Measurements from ENCODE around the gene DCTN5.

The DCTN5 gene

DNA sequence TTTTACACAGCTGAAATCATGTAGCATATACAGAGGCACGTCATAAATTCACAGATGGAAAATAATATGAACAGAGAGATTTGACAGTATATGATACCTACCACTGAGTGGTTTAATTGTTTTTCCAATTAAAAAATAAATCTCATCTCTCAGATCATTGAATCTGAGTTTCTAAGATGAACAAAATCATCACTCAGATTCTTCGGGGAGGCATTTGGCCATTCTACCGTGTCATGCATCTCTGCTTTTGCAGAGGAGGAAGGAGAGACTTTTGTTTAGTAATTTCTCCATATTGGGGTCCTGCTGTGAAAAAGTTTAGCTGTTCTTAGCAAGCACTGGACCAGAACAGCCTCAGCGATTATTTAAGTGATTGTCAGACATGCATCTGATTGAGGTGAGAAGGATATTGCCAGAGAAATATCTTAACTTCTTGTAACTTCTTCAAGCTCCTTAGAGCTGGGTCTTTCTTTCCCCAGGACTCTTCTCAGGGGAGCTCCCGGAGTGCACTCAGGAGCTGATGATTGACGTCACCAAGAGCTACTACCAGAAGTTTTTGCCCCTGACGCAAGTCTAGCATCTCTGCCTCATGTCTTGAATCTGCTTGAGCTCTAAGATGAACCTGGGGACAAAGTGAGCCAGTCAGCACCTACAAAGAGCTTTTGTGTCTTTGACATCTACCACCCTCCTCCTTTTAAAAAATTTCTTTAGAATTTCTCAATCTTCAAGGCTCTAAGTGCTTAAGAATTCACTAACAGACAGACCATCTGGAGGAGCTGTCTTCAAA lies 25.5 kb downstream of the DCTN5 start:
- TF ChIP-seq, protein P1, sequence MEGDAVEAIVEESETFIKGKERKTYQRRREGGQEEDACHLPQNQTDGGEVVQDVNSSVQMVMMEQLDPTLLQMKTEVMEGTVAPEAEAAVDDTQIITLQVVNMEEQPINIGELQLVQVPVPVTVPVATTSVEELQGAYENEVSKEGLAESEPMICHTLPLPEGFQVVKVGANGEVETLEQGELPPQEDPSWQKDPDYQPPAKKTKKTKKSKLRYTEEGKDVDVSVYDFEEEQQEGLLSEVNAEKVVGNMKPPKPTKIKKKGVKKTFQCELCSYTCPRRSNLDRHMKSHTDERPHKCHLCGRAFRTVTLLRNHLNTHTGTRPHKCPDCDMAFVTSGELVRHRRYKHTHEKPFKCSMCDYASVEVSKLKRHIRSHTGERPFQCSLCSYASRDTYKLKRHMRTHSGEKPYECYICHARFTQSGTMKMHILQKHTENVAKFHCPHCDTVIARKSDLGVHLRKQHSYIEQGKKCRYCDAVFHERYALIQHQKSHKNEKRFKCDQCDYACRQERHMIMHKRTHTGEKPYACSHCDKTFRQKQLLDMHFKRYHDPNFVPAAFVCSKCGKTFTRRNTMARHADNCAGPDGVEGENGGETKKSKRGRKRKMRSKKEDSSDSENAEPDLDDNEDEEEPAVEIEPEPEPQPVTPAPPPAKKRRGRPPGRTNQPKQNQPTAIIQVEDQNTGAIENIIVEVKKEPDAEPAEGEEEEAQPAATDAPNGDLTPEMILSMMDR (conservative IDR thresholded peaks at IDR 0.05; ENCODE audit: low read depth, low read length), result no peak
- no peak overlapping the region for H3K4me3 ChIP-seq (ENCODE audit: low read length)
- DNase-seq (ENCODE audit: low read depth), result no peak

GRCh38 chr16:23667355-23667659 lies 26.0 kb downstream of the DCTN5 start:
- no peak for DNase-seq (ENCODE audit: low read depth)
- TF ChIP-seq, protein P1 (conservative IDR thresholded peaks at IDR 0.05; ENCODE audit: low read depth, low read length), result no peak
- H3K4me3 ChIP-seq (ENCODE audit: low read length), result no peak overlapping the region

DNA sequence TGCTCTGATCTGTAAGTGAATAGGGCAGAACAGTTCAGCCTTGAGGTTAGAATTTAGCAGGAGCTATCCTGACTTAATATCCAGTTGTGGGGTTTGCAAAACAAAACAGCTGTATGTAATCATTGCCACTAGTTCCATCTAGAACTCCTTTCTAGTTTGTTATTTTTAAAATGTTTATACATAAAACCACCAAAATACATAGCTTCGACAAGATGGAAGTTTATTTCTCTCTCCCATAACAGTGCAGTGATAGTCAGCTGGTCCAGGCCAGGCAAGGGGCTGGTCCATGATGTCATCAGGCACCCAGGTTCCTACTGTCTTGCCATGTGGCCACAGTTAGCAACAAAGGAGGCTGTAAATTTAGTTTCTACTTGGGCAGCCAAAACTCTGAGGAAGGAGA lies 27.0 kb downstream of the DCTN5 start:
- no peak overlapping the region for H3K4me3 ChIP-seq (ENCODE audit: low read length)
- TF ChIP-seq, protein P1 (conservative IDR thresholded peaks at IDR 0.05; ENCODE audit: low read depth, low read length), result no peak
- DNase-seq (ENCODE audit: low read depth), result no peak

- TF ChIP-seq, protein P1 (conservative IDR thresholded peaks at IDR 0.05; ENCODE audit: low read depth, low read length), result no peak
- DNase-seq (ENCODE audit: low read depth), result no peak
- no peak overlapping the region for H3K4me3 ChIP-seq (ENCODE audit: low read length)
Observed at GRCh38 chr16:23668873-23669272, 27.6 kb downstream of the DCTN5 start.

- no peak overlapping the region for H3K4me3 ChIP-seq (ENCODE audit: low read length)
- TF ChIP-seq, protein P1 (conservative IDR thresholded peaks at IDR 0.05; ENCODE audit: low read depth, low read length), result no peak
- DNase-seq (ENCODE audit: low read depth), result no peak
Observed at GRCh38 chr16:23670137-23670776, 29.0 kb downstream of the DCTN5 start.

- H3K4me3 ChIP-seq (ENCODE audit: low read length), result no peak overlapping the region
- TF ChIP-seq, protein P1 (conservative IDR thresholded peaks at IDR 0.05; ENCODE audit: low read depth, low read length), result no peak
- no peak for DNase-seq (ENCODE audit: low read depth)
Observed at GRCh38 chr16:23673971-23674614, 32.8 kb downstream of the DCTN5 start.

All from retinal pigment epithelial cell (primary cell).